SK-N-MC (cell line): ENCODE data around the gene MATN3.

ENCODE experiments used
- EZH2 ChIP-seq: fragments of 200-600 bp; sonication (generic); IDR thresholded peaks from one replicate; pipeline ENCODE4 v1.6.1; 2017; ENCODE audit warnings: antibody characterized with exemption
- FOXP2 ChIP-seq: optimal IDR thresholded peaks from 2 replicates; pipeline ENCODE3; 2011; ENCODE audit warnings: mild to moderate bottlenecking, moderate library complexity; ENCODE audit not compliant: insufficient read depth; ENCODE audit errors: extremely low read length, control extremely low read depth

- no peak for TF ChIP-seq EZH2
- TF ChIP-seq FOXP2: no peak
Observed at GRCh38 chr2:20044778-20045177, 32.3 kb upstream of the MATN3 start.
